Activated naive CD8-positive, alpha-beta T cell (primary cell): ENCODE measurements around the gene RPL32.

ENCODE experiments used
- H3K27ac Mint-ChIP-seq: one replicate; pipeline ENCODE4 v1.8.0; 2021; ENCODE audit warnings: mixed read lengths
- H3K27me3 Mint-ChIP-seq: one replicate; pipeline ENCODE4 v1.8.0; 2021; ENCODE audit warnings: mixed read lengths
- H3K36me3 Mint-ChIP-seq: one replicate; pipeline ENCODE4 v1.8.0; 2021; ENCODE audit warnings: mixed read lengths
- H3K4me1 Mint-ChIP-seq: one replicate; pipeline ENCODE4 v1.8.0; 2021; ENCODE audit warnings: low read depth, mixed read lengths
- H3K4me3 Mint-ChIP-seq: one replicate; pipeline ENCODE4 v1.8.0; 2021; ENCODE audit warnings: mild to moderate bottlenecking, mixed read lengths
- H3K9me3 Mint-ChIP-seq: one replicate; pipeline ENCODE4 v1.8.0; 2021; ENCODE audit warnings: low read depth, mixed read lengths

The RPL32 gene

GRCh38 chr3:12829886-12830784 lies 11.2 kb downstream of the RPL32 start:
- Mint-ChIP-seq H3K4me1 (peaks cover 1% of the 10 kb centered on the region), H3K27ac (no peak overlapping the region), H3K4me3 (no peak overlapping the region), H3K9me3 (no peaks in the 10 kb centered on the region), H3K27me3 (no peaks in the 10 kb centered on the region), H3K36me3 (peaks cover 4% of the 10 kb centered on the region)

GRCh38 chr3:12829404-12829803 lies 12.0 kb downstream of the RPL32 start:
- H3K4me1 Mint-ChIP-seq = peaks cover 1% of the 10 kb centered on the region

GRCh38 chr3:12828751-12829150 lies 12.6 kb downstream of the RPL32 start:
- Mint-ChIP-seq H3K27me3 (no peaks in the 10 kb centered on the region), H3K4me3 (no peak overlapping the region), H3K4me1 (peaks cover 1% of the 10 kb centered on the region), H3K27ac (no peak overlapping the region), H3K9me3 (no peaks in the 10 kb centered on the region), H3K36me3 (no peaks in the 10 kb centered on the region)

More at GRCh38 chr3:12829404-12829803, 12.0 kb downstream of the RPL32 start:
- no peaks in the 10 kb centered on the region for H3K9me3 Mint-ChIP-seq
- no peaks in the 10 kb centered on the region for H3K36me3 Mint-ChIP-seq
- H3K27me3 Mint-ChIP-seq = no peaks in the 10 kb centered on the region
- H3K4me3 Mint-ChIP-seq = no peak overlapping the region
- no peak overlapping the region for H3K27ac Mint-ChIP-seq

- Mint-ChIP-seq H3K27me3 (no peaks in the 10 kb centered on the region), H3K9me3 (no peaks in the 10 kb centered on the region), H3K36me3 (no peaks in the 10 kb centered on the region), H3K4me3 (no peak overlapping the region), H3K4me1 (no peaks in the 10 kb centered on the region), H3K27ac (no peak overlapping the region)
Observed at GRCh38 chr3:12825156-12825555, 16.2 kb downstream of the RPL32 start.

- H3K27me3 Mint-ChIP-seq = no peaks in the 10 kb centered on the region
- no peaks in the 10 kb centered on the region for H3K36me3 Mint-ChIP-seq
- H3K4me3 Mint-ChIP-seq = no peak overlapping the region
- H3K9me3 Mint-ChIP-seq = no peaks in the 10 kb centered on the region
- no peak overlapping the region for H3K27ac Mint-ChIP-seq
- H3K4me1 Mint-ChIP-seq = no peaks in the 10 kb centered on the region
Observed at GRCh38 chr3:12824299-12824698, 17.1 kb downstream of the RPL32 start.

GRCh38 chr3:12822725-12823373 lies 18.5 kb downstream of the RPL32 start:
- H3K4me1 Mint-ChIP-seq = no peaks in the 10 kb centered on the region
- no peaks in the 10 kb centered on the region for H3K27me3 Mint-ChIP-seq
- no peaks in the 10 kb centered on the region for H3K9me3 Mint-ChIP-seq
- H3K36me3 Mint-ChIP-seq = no peaks in the 10 kb centered on the region
- no peak overlapping the region for H3K27ac Mint-ChIP-seq
- no peak overlapping the region for H3K4me3 Mint-ChIP-seq

- Mint-ChIP-seq H3K36me3 (no peaks in the 10 kb centered on the region), H3K9me3 (no peaks in the 10 kb centered on the region), H3K27me3 (no peaks in the 10 kb centered on the region), H3K4me1 (no peaks in the 10 kb centered on the region), H3K27ac (no peak overlapping the region), H3K4me3 (no peak overlapping the region)
Observed at GRCh38 chr3:12818773-12819172, 22.6 kb downstream of the RPL32 start.

GRCh38 chr3:12818273-12818672 lies 23.1 kb downstream of the RPL32 start:
- no peak overlapping the region for H3K27ac Mint-ChIP-seq
- no peaks in the 10 kb centered on the region for H3K27me3 Mint-ChIP-seq
- H3K36me3 Mint-ChIP-seq = no peaks in the 10 kb centered on the region
- no peaks in the 10 kb centered on the region for H3K9me3 Mint-ChIP-seq
- no peaks in the 10 kb centered on the region for H3K4me1 Mint-ChIP-seq
- H3K4me3 Mint-ChIP-seq = no peak overlapping the region

- Mint-ChIP-seq H3K27me3 (no peaks in the 10 kb centered on the region), H3K9me3 (no peaks in the 10 kb centered on the region), H3K4me1 (no peaks in the 10 kb centered on the region), H3K4me3 (no peak overlapping the region), H3K27ac (no peak overlapping the region), H3K36me3 (no peaks in the 10 kb centered on the region)
Observed at GRCh38 chr3:12817343-12817710, 24.0 kb downstream of the RPL32 start.

- Mint-ChIP-seq H3K27me3 (no peaks in the 10 kb centered on the region), H3K27ac (no peak overlapping the region), H3K36me3 (no peaks in the 10 kb centered on the region), H3K4me1 (no peaks in the 10 kb centered on the region), H3K4me3 (no peak overlapping the region), H3K9me3 (no peaks in the 10 kb centered on the region)
Observed at GRCh38 chr3:12816521-12817342, 24.6 kb downstream of the RPL32 start.

- Mint-ChIP-seq H3K27me3 (no peaks in the 10 kb centered on the region), H3K36me3 (no peaks in the 10 kb centered on the region), H3K9me3 (no peaks in the 10 kb centered on the region), H3K4me1 (peaks cover 1% of the 10 kb centered on the region), H3K27ac (no peak overlapping the region), H3K4me3 (no peak overlapping the region)
Observed at GRCh38 chr3:12815719-12816118, 25.6 kb downstream of the RPL32 start.

GRCh38 chr3:12815078-12815477 lies 26.3 kb downstream of the RPL32 start:
- H3K36me3 Mint-ChIP-seq = no peaks in the 10 kb centered on the region
- peaks cover 5% of the 10 kb centered on the region for H3K4me1 Mint-ChIP-seq
- H3K27me3 Mint-ChIP-seq = no peaks in the 10 kb centered on the region
- no peaks in the 10 kb centered on the region for H3K9me3 Mint-ChIP-seq
- no peak overlapping the region for H3K27ac Mint-ChIP-seq
- no peak overlapping the region for H3K4me3 Mint-ChIP-seq

- H3K27me3 Mint-ChIP-seq = no peaks in the 10 kb centered on the region
- H3K27ac Mint-ChIP-seq = no peak overlapping the region
- H3K36me3 Mint-ChIP-seq = no peaks in the 10 kb centered on the region
- peaks cover 9% of the 10 kb centered on the region for H3K4me1 Mint-ChIP-seq
- H3K4me3 Mint-ChIP-seq = no peak overlapping the region
- no peaks in the 10 kb centered on the region for H3K9me3 Mint-ChIP-seq
Observed at GRCh38 chr3:12813967-12814366, 27.4 kb downstream of the RPL32 start.

- H3K36me3 Mint-ChIP-seq = no peaks in the 10 kb centered on the region
- H3K4me3 Mint-ChIP-seq = no peak overlapping the region
- no peaks in the 10 kb centered on the region for H3K9me3 Mint-ChIP-seq
- H3K27me3 Mint-ChIP-seq = no peaks in the 10 kb centered on the region
- H3K27ac Mint-ChIP-seq = no peak overlapping the region
- H3K4me1 Mint-ChIP-seq = peaks cover 9% of the 10 kb centered on the region
Observed at GRCh38 chr3:12812812-12813211, 28.6 kb downstream of the RPL32 start.

GRCh38 chr3:12810961-12811360 lies 30.4 kb downstream of the RPL32 start:
- Mint-ChIP-seq H3K27me3 (no peaks in the 10 kb centered on the region), H3K27ac (no peak overlapping the region), H3K4me1 (peaks cover 9% of the 10 kb centered on the region), H3K4me3 (peak overlapping the region; percentile 58), H3K36me3 (no peaks in the 10 kb centered on the region), H3K9me3 (no peaks in the 10 kb centered on the region)
